Measurements from ENCODE around the gene PARVB. TPM values are rescaled to one million over a fixed set of nuclear protein-coding genes. Genes with fewer than 3 reads are reported as not detected.

The PARVB gene
- total and polyA plus RNA-seq, 2 donors (not counting 1 experiment from before 2014, with no cell fraction given), result 12.1 to 47.3 TPM

DNA sequence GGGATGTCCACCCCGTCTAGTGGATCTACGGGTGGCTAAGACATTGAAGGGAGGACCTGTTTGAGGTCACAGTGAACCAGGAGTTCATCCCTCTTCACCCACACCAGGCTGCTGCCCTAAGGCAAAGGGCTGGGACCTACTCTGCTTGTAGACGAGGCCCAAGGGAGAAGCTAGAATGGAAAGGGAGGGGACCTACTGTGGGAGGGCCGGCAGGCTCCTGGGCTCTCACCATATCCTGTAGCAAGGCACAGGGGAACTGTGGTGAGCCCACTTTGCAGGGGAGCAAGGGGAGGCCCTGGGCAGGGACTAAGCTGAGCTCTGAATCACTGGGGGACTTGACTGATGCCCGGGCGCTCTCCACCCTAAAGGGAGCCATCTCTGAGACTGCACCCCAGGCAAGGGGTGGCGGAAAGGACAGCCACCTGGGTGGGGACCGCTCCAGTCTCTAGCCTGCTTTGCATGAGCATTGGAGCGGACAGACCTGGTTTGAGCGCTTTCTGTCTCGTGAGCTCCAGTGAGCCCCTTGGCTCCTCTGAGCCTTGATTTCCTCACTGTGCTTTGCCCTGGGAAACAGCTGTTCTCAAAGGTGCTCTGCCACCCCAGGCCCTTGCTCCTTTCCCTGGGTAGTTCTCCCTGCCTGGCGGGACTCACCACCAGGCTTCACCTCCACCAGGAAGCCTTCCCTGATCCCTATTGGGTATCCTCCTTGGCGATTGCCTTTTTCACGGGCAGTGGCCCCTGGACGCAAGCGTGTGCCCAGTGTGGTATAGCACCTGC, 180.8 kb downstream of the PARVB start:
- H3K27ac ChIP-seq (ENCODE audit: insufficient read depth, low read length), result no peak overlapping the region
- no peak overlapping the region for H3K4me2 ChIP-seq (ENCODE audit: extremely low read depth, insufficient read depth, low read length)
- TF ChIP-seq EZH2 (IDR thresholded peaks at IDR 0.05; ENCODE audit: low read length, missing control alignments), result no peak
- TF ChIP-seq, protein P1, sequence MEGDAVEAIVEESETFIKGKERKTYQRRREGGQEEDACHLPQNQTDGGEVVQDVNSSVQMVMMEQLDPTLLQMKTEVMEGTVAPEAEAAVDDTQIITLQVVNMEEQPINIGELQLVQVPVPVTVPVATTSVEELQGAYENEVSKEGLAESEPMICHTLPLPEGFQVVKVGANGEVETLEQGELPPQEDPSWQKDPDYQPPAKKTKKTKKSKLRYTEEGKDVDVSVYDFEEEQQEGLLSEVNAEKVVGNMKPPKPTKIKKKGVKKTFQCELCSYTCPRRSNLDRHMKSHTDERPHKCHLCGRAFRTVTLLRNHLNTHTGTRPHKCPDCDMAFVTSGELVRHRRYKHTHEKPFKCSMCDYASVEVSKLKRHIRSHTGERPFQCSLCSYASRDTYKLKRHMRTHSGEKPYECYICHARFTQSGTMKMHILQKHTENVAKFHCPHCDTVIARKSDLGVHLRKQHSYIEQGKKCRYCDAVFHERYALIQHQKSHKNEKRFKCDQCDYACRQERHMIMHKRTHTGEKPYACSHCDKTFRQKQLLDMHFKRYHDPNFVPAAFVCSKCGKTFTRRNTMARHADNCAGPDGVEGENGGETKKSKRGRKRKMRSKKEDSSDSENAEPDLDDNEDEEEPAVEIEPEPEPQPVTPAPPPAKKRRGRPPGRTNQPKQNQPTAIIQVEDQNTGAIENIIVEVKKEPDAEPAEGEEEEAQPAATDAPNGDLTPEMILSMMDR (conservative IDR thresholded peaks at IDR 0.05 in 1 of 2, IDR thresholded peaks at IDR 0.05 in 1 of 2; ENCODE audit: low read depth in 1 of 2, low read length in 2 of 2), result peak in 1 of 2 donors; percentile 2
- no peaks in the 10 kb centered on the region for H3K36me3 ChIP-seq (ENCODE audit: control insufficient read depth, insufficient read depth, low read length)
- DNase-seq (ENCODE audit: low read depth in 2 of 2), result no peak
- H3K9ac ChIP-seq (ENCODE audit: insufficient read depth, low read length), result no peak overlapping the region
- H2AFZ ChIP-seq (ENCODE audit: low read length), result no peak overlapping the region
- H3K4me1 ChIP-seq (ENCODE audit: control insufficient read depth, extremely low read depth, insufficient read depth, low read length), result peaks cover 5% of the 10 kb centered on the region
- H3K4me3 ChIP-seq (replicated peaks in 1 of 4; ENCODE audit: control extremely low read depth in 1 of 4, insufficient read depth in 1 of 4, low read depth in 3 of 4, low read length in 4 of 4), result no peak overlapping the region
- H4K20me1 ChIP-seq (ENCODE audit: control insufficient read depth, extremely low read depth, insufficient read depth, low read length), result no peaks in the 10 kb centered on the region
- no peaks in the 10 kb centered on the region for H3K79me2 ChIP-seq (ENCODE audit: control insufficient read depth, insufficient read depth, low read length)
- no peaks in the 10 kb centered on the region for H3K9me3 ChIP-seq (ENCODE audit: control insufficient read depth, insufficient read depth, low read depth, low read length)
- peaks cover 4% of the 10 kb centered on the region for H3K27me3 ChIP-seq (ENCODE audit: control insufficient read depth, insufficient read depth, low read length)

DNA sequence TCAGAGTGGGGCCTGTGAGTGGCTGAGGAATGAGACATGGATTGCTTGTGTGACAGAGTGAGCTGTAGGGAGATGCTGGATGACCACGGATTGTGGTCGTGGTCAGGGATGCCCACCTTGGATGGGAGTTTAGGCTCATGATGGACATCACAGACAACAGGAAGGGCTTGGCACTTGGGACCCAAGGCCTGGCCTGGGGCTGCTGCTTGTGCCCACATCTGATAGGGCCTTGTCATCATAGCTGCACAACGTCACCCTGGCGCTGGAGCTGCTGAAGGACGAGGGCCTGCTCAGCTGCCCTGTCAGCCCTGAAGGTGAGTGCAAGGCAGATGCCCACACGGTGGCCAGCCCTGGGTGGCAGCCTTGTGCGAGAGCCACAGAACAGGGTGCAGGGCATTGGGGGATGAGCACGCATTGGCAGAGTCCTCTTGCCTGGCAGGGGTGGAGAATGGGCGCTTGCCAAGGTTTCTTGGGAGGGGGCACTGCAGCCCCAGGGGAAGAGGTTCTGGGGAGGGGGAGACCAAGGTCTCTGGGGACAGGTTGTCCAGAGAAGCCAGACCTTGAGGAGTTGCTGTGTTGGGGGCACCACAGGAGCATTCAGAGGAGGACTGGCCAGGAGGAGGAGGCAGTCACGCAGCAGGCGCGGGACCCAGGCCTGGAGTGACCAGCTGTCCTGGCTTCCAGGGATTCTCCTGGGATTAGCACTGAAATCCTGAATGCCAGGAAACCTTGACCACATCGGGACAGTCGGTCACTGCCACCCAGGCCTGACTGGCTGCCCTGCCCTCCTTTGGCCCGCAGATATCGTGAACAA, 181.6 kb downstream of the PARVB start:
- TF ChIP-seq, protein P1 (conservative IDR thresholded peaks at IDR 0.05 in 1 of 2, IDR thresholded peaks at IDR 0.05 in 1 of 2; ENCODE audit: low read depth in 1 of 2, low read length in 2 of 2), result no peak
- TF ChIP-seq EZH2 (IDR thresholded peaks at IDR 0.05; ENCODE audit: low read length, missing control alignments), result no peak
- no peak for DNase-seq (ENCODE audit: low read depth in 2 of 2)
- Histone ChIP-seq H3K36me3 (ENCODE audit: control insufficient read depth, insufficient read depth, low read length) (no peaks in the 10 kb centered on the region), H3K27me3 (ENCODE audit: control insufficient read depth, insufficient read depth, low read length) (peaks cover 4% of the 10 kb centered on the region), H3K4me2 (ENCODE audit: extremely low read depth, insufficient read depth, low read length) (no peak overlapping the region), H2AFZ (ENCODE audit: low read length) (no peak overlapping the region), H3K79me2 (ENCODE audit: control insufficient read depth, insufficient read depth, low read length) (no peaks in the 10 kb centered on the region), H3K9ac (ENCODE audit: insufficient read depth, low read length) (no peak overlapping the region), H3K4me1 (ENCODE audit: control insufficient read depth, extremely low read depth, insufficient read depth, low read length) (peaks cover 5% of the 10 kb centered on the region), H3K27ac (ENCODE audit: insufficient read depth, low read length) (no peak overlapping the region), H3K4me3 (replicated peaks in 1 of 4; ENCODE audit: control extremely low read depth in 1 of 4, insufficient read depth in 1 of 4, low read depth in 3 of 4, low read length in 4 of 4) (no peak overlapping the region), H3K9me3 (ENCODE audit: control insufficient read depth, insufficient read depth, low read depth, low read length) (no peaks in the 10 kb centered on the region), H4K20me1 (ENCODE audit: control insufficient read depth, extremely low read depth, insufficient read depth, low read length) (no peaks in the 10 kb centered on the region)

- Histone ChIP-seq H3K9me3 (ENCODE audit: control insufficient read depth, insufficient read depth, low read depth, low read length) (no peaks in the 10 kb centered on the region), H3K79me2 (ENCODE audit: control insufficient read depth, insufficient read depth, low read length) (no peaks in the 10 kb centered on the region), H2AFZ (ENCODE audit: low read length) (no peak overlapping the region), H3K27me3 (ENCODE audit: control insufficient read depth, insufficient read depth, low read length) (peaks cover 4% of the 10 kb centered on the region), H3K4me3 (replicated peaks in 1 of 4; ENCODE audit: control extremely low read depth in 1 of 4, insufficient read depth in 1 of 4, low read depth in 3 of 4, low read length in 4 of 4) (no peak overlapping the region), H4K20me1 (ENCODE audit: control insufficient read depth, extremely low read depth, insufficient read depth, low read length) (no peaks in the 10 kb centered on the region), H3K27ac (ENCODE audit: insufficient read depth, low read length) (no peak overlapping the region), H3K4me1 (ENCODE audit: control insufficient read depth, extremely low read depth, insufficient read depth, low read length) (peaks cover 5% of the 10 kb centered on the region), H3K36me3 (ENCODE audit: control insufficient read depth, insufficient read depth, low read length) (no peaks in the 10 kb centered on the region), H3K9ac (ENCODE audit: insufficient read depth, low read length) (no peak overlapping the region), H3K4me2 (ENCODE audit: extremely low read depth, insufficient read depth, low read length) (no peak overlapping the region)
- DNase-seq (ENCODE audit: low read depth in 2 of 2), result no peak
- TF ChIP-seq, protein P1 (conservative IDR thresholded peaks at IDR 0.05 in 1 of 2, IDR thresholded peaks at IDR 0.05 in 1 of 2; ENCODE audit: low read depth in 1 of 2, low read length in 2 of 2), result no peak
- TF ChIP-seq EZH2 (IDR thresholded peaks at IDR 0.05; ENCODE audit: low read length, missing control alignments), result no peak
Observed at GRCh38 chr22:44206330-44206645, 182.2 kb downstream of the PARVB start.
